GM10847 (cell line): ENCODE data around the gene ERC2.

ENCODE experiments used
- POLR2A ChIP-seq: IDR thresholded peaks from 2 replicates; pipeline ENCODE4 v1.6.1; 2011; ENCODE audit not compliant: insufficient read length; ENCODE audit errors: extremely low read depth

ERC2 gene

GRCh38 chr3:55859305-55859704 lies 609.0 kb downstream of the ERC2 start:
- TF ChIP-seq POLR2A: no peak

- TF ChIP-seq POLR2A: no peak
Observed at GRCh38 chr3:55858727-55859126, 609.5 kb downstream of the ERC2 start.

GRCh38 chr3:55858302-55858701 lies 610.0 kb downstream of the ERC2 start:
- TF ChIP-seq POLR2A: no peak

- no peak for TF ChIP-seq POLR2A
Observed at GRCh38 chr3:55857633-55858032, 610.6 kb downstream of the ERC2 start.

- no peak for TF ChIP-seq POLR2A
Observed at GRCh38 chr3:55855311-55855710, 613.0 kb downstream of the ERC2 start.

GRCh38 chr3:55854494-55854893 lies 613.8 kb downstream of the ERC2 start:
- no peak for TF ChIP-seq POLR2A

- no peak for TF ChIP-seq POLR2A
Observed at GRCh38 chr3:55852326-55852725, 615.9 kb downstream of the ERC2 start.

- no peak for TF ChIP-seq POLR2A
Observed at GRCh38 chr3:55842204-55842603, 626.1 kb downstream of the ERC2 start.

- TF ChIP-seq POLR2A: no peak
Observed at GRCh38 chr3:55828712-55829111, 639.6 kb downstream of the ERC2 start.

GRCh38 chr3:55827786-55828185 lies 640.5 kb downstream of the ERC2 start:
- no peak for TF ChIP-seq POLR2A

- no peak for TF ChIP-seq POLR2A
Observed at GRCh38 chr3:55826731-55827496, 641.4 kb downstream of the ERC2 start.

- no peak for TF ChIP-seq POLR2A
Observed at GRCh38 chr3:55826097-55826496, 642.2 kb downstream of the ERC2 start.

- no peak for TF ChIP-seq POLR2A
Observed at GRCh38 chr3:55824406-55824805, 643.9 kb downstream of the ERC2 start.

- no peak for TF ChIP-seq POLR2A
Observed at GRCh38 chr3:55823829-55824228, 644.4 kb downstream of the ERC2 start.

- TF ChIP-seq POLR2A: no peak
Observed at GRCh38 chr3:55823001-55823400, 645.3 kb downstream of the ERC2 start.

- no peak for TF ChIP-seq POLR2A
Observed at GRCh38 chr3:55819005-55819404, 649.3 kb downstream of the ERC2 start.

GRCh38 chr3:55818485-55818884 lies 649.8 kb downstream of the ERC2 start:
- no peak for TF ChIP-seq POLR2A
